Smooth muscle cell (in vitro differentiated cells): Measurements from ENCODE around the gene PRDM13. TPM values are rescaled to one million over a fixed set of nuclear protein-coding genes. Genes with fewer than 3 reads are reported as not detected.
"Not testable (repeated sequence)": the region's sequence is repeated elsewhere in the genome, so short reads cannot be mapped to it uniquely, and the experiment has no call there.

Source experiments
- DNase-seq: peaks from one replicate; lab custom pipeline; 2025; ENCODE audit not compliant: unreplicated experiment; lab: John Stamatoyannopoulos, UW
- H2AFZ ChIP-seq: fragments of 200-600 bp; sonication (generic); 2 replicates; pipeline ENCODE4 v1.6.0; 2016; ENCODE audit warnings: antibody characterized with exemption, low read depth, mild to moderate bottlenecking
- H3F3A ChIP-seq: fragments of 200-600 bp; sonication (generic); 2 replicates; pipeline ENCODE4 v1.6.0; 2017; ENCODE audit warnings: antibody characterized with exemption, low read depth
- H3K27ac ChIP-seq: fragments of 200-600 bp; sonication (generic); 2 replicates; pipeline ENCODE4 v1.5.1; 2016; ENCODE audit warnings: low read depth, mild to moderate bottlenecking
- H3K27me3 ChIP-seq: fragments of 200-600 bp; sonication (generic); 2 replicates; pipeline ENCODE4 v1.6.1; 2016; ENCODE audit warnings: low read depth, mild to moderate bottlenecking
- H3K36me3 ChIP-seq: fragments of 200-600 bp; sonication (generic); 2 replicates; pipeline ENCODE4 v1.5.1; 2016; ENCODE audit warnings: low read depth
- H3K4me1 ChIP-seq: fragments of 200-600 bp; sonication (generic); 2 replicates; pipeline ENCODE4 v1.5.1; 2016; ENCODE audit warnings: low read depth
- H3K4me2 ChIP-seq: fragments of 200-600 bp; sonication (generic); 2 replicates; pipeline ENCODE4 v1.6.0; 2016; ENCODE audit warnings: mild to moderate bottlenecking
- H3K4me3 ChIP-seq: fragments of 200-600 bp; sonication (generic); 2 replicates; pipeline ENCODE4 v1.5.1; 2016; ENCODE audit warnings: mild to moderate bottlenecking
- H3K79me2 ChIP-seq: fragments of 200-600 bp; sonication (generic); 2 replicates; pipeline ENCODE4 v1.6.0; 2016; ENCODE audit warnings: low read depth, mild to moderate bottlenecking
- H3K9ac ChIP-seq: fragments of 200-600 bp; sonication (generic); 2 replicates; pipeline ENCODE4 v1.6.0; 2016; ENCODE audit warnings: low read depth
- H3K9me3 ChIP-seq: fragments of 200-600 bp; sonication (generic); replicated peaks from 2 replicates; pipeline ENCODE4 v1.5.1; 2016; ENCODE audit warnings: low read depth
- H4K20me1 ChIP-seq: fragments of 200-600 bp; sonication (generic); 2 replicates; pipeline ENCODE4 v1.6.0; 2016; ENCODE audit warnings: low read depth
- CTCF ChIP-seq: fragments of 200-600 bp; sonication (generic); IDR thresholded peaks from 2 replicates; pipeline ENCODE4 v1.5.1; 2017; ENCODE audit warnings: borderline replicate concordance, mild to moderate bottlenecking, antibody characterized with exemption; ENCODE audit not compliant: insufficient read depth, poor library complexity, severe bottlenecking
- WGBS: methylation state at CpG from one replicate; pipeline ENCODE4 v1.1.7; 2016; ENCODE audit warnings: low lambda C conversion rate; 5-methylcytosine and 5-hydroxymethylcytosine counted together
- polyA plus RNA-seq: library from polyadenylated mRNA; unstranded; fragments of >200 nt; fragmentation: Nextera tagmentation; extraction: Ambion mirVana; gene quantifications from 2 replicates; pipeline ENCODE4 v1.2.1, GENCODE V29; 2016
- total RNA-seq: library from RNA; depleted of rRNA; stranded (reverse); fragments of >200 nt; gene quantifications from 2 replicates; pipeline ENCODE4 v1.2.3, GENCODE V29; 2014

PRDM13 gene
- total and polyA plus RNA-seq, 2 experiments from 2014 or later: not detected

DNA sequence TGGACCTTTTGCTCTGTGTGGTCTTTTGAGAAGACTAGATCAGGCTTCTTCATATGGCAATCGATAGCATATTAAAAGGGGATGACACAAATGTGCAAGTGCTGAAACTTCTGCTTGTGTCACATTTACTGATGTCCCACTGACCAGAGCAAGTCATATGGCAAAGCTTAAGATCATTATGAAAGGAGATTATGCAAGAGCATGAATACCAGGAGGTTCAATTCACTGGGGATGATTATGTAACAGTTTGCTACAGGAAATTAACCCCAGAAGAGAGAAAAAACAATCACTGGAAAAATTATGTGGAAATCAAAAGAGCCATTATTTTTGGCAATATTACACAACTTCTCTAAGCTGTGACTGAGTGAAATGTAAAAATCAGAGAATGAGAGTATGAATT lies 13.7 kb upstream of the PRDM13 start:
- no peaks in the 10 kb centered on the region for H3K79me2 ChIP-seq
- peaks cover 21% of the 10 kb centered on the region for H3K4me1 ChIP-seq
- H3K27ac ChIP-seq: no peak overlapping the region
- WGBS: 58% methylated on average over 1 of the region's 1 CpG
- no peaks in the 10 kb centered on the region for H3K36me3 ChIP-seq
- peaks cover 100% of the 10 kb centered on the region for H3K27me3 ChIP-seq
- H4K20me1 ChIP-seq: no peaks in the 10 kb centered on the region
- DNase-seq: no peak
- H3K9ac ChIP-seq: no peak overlapping the region
- H3K9me3 ChIP-seq: no peaks in the 10 kb centered on the region
- no peak overlapping the region for H3K4me3 ChIP-seq
- H2AFZ ChIP-seq: no peak overlapping the region
- TF ChIP-seq CTCF: no peak
- H3F3A ChIP-seq: no peaks in the 10 kb centered on the region
- H3K4me2 ChIP-seq: no peak overlapping the region

DNA sequence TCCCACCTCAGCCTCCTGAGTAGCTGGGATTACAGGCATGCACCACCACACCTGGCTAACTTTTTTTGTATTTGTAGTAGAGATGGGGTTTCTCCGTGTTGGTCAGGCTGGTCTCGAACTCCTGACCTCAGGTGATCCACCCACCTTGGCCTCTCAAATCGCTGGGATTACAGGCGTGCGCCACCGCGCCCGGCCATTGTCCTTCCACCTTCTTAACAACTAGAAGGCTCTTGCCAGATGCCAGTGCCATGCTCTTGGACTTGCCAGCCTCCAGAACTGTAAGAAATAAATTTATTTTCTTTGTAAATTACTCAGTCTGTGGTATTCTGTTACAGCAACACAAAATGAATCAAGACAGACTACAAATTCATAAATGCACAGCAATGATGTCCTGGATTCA lies 11.9 kb upstream of the PRDM13 start:
- WGBS: 81% methylated on average over 8 of the region's 8 CpGs
- H3K4me3 ChIP-seq, H3K9ac ChIP-seq, H3K4me2 ChIP-seq, H3K79me2 ChIP-seq, H3K4me1 ChIP-seq, H3F3A ChIP-seq, H3K9me3 ChIP-seq, DNase-seq, H3K27ac ChIP-seq, H3K36me3 ChIP-seq, H2AFZ ChIP-seq, H4K20me1 ChIP-seq: not testable (repeated sequence)
- peaks cover 99% of the 10 kb centered on the region for H3K27me3 ChIP-seq

DNA sequence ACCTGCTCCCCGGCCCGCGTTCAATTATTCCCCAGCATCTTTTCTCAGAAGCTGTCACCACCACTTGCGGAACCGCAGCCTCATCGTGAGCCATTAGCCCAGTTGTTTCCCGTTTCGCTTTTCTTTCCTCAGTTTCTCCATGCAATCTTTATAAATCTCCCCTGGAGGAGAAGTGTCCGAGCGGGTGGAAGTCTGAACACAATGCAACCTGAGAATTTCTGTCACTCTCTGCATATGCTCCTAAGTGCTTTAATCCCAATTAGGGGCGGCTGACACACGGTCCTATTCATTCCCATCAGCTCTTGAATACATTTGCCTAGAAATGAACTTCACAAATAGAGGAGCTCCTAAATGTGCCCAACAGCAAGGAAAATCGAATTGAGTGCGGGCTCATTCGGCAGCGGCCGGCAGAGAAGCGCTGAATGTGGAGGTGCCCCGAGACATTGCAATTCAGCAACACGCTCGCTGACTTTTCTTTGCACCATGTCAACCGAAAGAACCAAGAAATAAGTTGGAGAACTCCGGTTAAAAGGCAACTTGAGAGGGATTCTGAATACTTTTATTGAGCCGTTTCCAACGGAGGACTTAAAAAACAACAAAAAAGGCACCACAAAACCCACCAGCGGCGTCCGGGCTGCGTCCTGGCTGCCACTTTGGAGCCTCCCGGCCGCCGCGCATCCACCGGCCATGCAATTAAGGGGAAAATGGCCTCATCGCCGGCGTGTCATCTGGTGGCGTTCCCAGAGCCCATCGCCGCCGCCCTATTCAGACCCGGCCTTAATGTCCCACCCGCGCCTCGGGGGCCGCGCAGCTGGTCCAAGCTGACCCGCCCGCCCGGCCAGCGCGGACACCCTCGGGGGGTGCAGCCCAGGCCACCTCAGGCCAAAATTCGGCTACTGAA lies 3.9 kb upstream of the PRDM13 start:
- H2AFZ ChIP-seq: peak overlapping the region; percentile 51
- H3K4me3 ChIP-seq: peak overlapping the region; percentile 48
- no peaks in the 10 kb centered on the region for H3K9me3 ChIP-seq
- no peak overlapping the region for H3K27ac ChIP-seq
- no peaks in the 10 kb centered on the region for H3F3A ChIP-seq
- peaks cover 17% of the 10 kb centered on the region for H3K4me1 ChIP-seq
- H3K4me2 ChIP-seq: peak overlapping the region; percentile 88
- no peak for DNase-seq
- no peaks in the 10 kb centered on the region for H3K36me3 ChIP-seq
- H4K20me1 ChIP-seq: no peaks in the 10 kb centered on the region
- H3K27me3 ChIP-seq: peaks cover 99% of the 10 kb centered on the region
- TF ChIP-seq CTCF: no peak
- WGBS: 5% methylated on average over 47 of the region's 54 CpGs
- H3K79me2 ChIP-seq: no peaks in the 10 kb centered on the region
- H3K9ac ChIP-seq: no peak overlapping the region

GRCh38 chr6:99603421-99604165 lies 3.0 kb upstream of the PRDM13 start:
- Histone ChIP-seq H3F3A (no peaks in the 10 kb centered on the region), H3K9ac (no peak overlapping the region), H3K4me1 (peaks cover 17% of the 10 kb centered on the region), H3K4me3 (peak overlapping the region; percentile 48), H3K9me3 (no peaks in the 10 kb centered on the region), H3K27ac (no peak overlapping the region), H4K20me1 (no peaks in the 10 kb centered on the region), H3K79me2 (no peaks in the 10 kb centered on the region), H3K4me2 (peak overlapping the region; percentile 88), H3K36me3 (no peaks in the 10 kb centered on the region), H2AFZ (peak overlapping the region; percentile 51), H3K27me3 (peaks cover 99% of the 10 kb centered on the region)
- DNase-seq: no peak
- WGBS: under 1% methylated on average over 53 of the region's 55 CpGs
- no peak for TF ChIP-seq CTCF
